GM19438 (cell line): ENCODE data around the gene VAPB.

Experiments
- ATAC-seq: cut with Tn5 transposase; IDR thresholded peaks from one replicate; pipeline ENCODE4 v1.9.1; 2021; ENCODE audit warnings: low read depth; ENCODE audit not compliant: unreplicated experiment

Gene VAPB

GRCh38 chr20:58500256-58500655, 111.2 kb downstream of the VAPB start:
- ATAC-seq, result no peak
